Measurements from ENCODE around the gene HMBS.

The HMBS gene

GRCh38 chr11:119089319-119089718, 4.6 kb downstream of the HMBS start:
- Histone ChIP-seq H3K4me3 (ENCODE audit: insufficient read length, low read depth) (no peak overlapping the region), H3K9me3 (ENCODE audit: insufficient read depth, low read length) (no peaks in the 10 kb centered on the region), H3K4me1 (ENCODE audit: insufficient read depth, insufficient read length) (peaks cover 3% of the 10 kb centered on the region), H3K36me3 (ENCODE audit: insufficient read depth, insufficient read length, low read length) (peaks cover 62% of the 10 kb centered on the region), H3K9ac (ENCODE audit: insufficient read length, low read depth) (no peak overlapping the region), H3K27me3 (ENCODE audit: insufficient read depth, insufficient read length) (no peaks in the 10 kb centered on the region)
- TF ChIP-seq YY1 (IDR thresholded peaks at IDR 0.05; ENCODE audit: insufficient read depth, insufficient read length) (no peak), ZNF274 (IDR thresholded peaks at IDR 0.05; ENCODE audit: low read depth, low read length) (no peak), SUZ12 (IDR thresholded peaks at IDR 0.05; ENCODE audit: extremely low read depth, insufficient read depth, insufficient read length) (no peak)
- DNase-seq (ENCODE audit: low read depth, low spot score): no peak

- DNase-seq (ENCODE audit: low read depth, low spot score): no peak
- Histone ChIP-seq H3K4me1 (ENCODE audit: insufficient read depth, insufficient read length) (peaks cover 3% of the 10 kb centered on the region), H3K4me3 (ENCODE audit: insufficient read length, low read depth) (no peak overlapping the region), H3K27me3 (ENCODE audit: insufficient read depth, insufficient read length) (no peaks in the 10 kb centered on the region), H3K9ac (ENCODE audit: insufficient read length, low read depth) (no peak overlapping the region), H3K36me3 (ENCODE audit: insufficient read depth, insufficient read length, low read length) (peaks cover 66% of the 10 kb centered on the region), H3K9me3 (ENCODE audit: insufficient read depth, low read length) (peaks cover 3% of the 10 kb centered on the region; the same call in 1 of the 2 replicates)
- no peak for TF ChIP-seq ZNF274 (IDR thresholded peaks at IDR 0.05; ENCODE audit: low read depth, low read length)
- TF ChIP-seq YY1 (IDR thresholded peaks at IDR 0.05; ENCODE audit: insufficient read depth, insufficient read length): no peak
- no peak for TF ChIP-seq SUZ12 (IDR thresholded peaks at IDR 0.05; ENCODE audit: extremely low read depth, insufficient read depth, insufficient read length)
These were observed 6.5 kb downstream of the HMBS start for GRCh38 chr11:119091178-119091577.

DNA sequence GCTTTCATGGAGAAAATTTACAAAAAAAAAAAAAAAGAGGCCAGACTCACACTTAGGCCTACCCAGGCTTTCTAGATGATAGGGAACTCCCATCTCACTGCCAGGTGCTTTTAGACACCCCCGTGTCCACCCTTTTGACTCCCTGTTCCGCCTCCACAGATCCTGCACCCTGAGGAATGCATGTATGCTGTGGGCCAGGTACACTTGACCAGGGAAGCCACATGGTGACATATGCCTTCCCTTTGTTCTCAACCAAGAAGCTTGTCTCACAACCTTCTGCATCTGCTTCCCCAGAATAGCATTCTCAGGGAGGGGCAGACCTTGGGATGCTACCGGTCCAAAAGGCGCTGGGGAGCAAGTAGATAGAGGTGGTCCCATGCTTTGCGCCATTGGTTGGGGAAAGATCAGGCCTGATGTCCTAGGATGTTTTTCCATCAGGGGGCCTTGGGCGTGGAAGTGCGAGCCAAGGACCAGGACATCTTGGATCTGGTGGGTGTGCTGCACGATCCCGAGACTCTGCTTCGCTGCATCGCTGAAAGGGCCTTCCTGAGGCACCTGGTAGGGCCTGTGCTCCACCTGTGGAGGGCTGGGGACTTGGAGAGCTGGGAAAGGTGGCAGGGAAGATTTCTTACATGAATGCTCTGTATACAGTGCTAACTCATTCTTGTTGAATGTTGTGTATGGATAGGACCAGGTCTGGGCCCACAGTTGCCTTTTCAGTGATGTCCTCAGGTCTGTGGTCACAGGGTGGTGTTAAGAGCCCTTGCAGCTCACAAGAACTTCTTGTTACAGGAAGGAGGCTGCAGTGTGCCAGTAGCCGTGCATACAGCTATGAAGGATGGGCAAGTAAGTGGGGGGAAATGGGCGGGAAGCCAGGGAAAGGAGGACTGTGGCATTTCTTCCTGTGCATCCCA, 7.5 kb downstream of the HMBS start:
- Histone ChIP-seq H3K4me3 (ENCODE audit: insufficient read length, low read depth) (peak overlapping the region; percentile 95), H3K4me1 (ENCODE audit: insufficient read depth, insufficient read length) (peaks cover 3% of the 10 kb centered on the region), H3K9ac (ENCODE audit: insufficient read length, low read depth) (no peak overlapping the region), H3K27me3 (ENCODE audit: insufficient read depth, insufficient read length) (no peaks in the 10 kb centered on the region), H3K9me3 (ENCODE audit: insufficient read depth, low read length) (peaks cover 6% of the 10 kb centered on the region; the same call in 1 of the 2 replicates), H3K36me3 (ENCODE audit: insufficient read depth, insufficient read length, low read length) (peaks cover 76% of the 10 kb centered on the region)
- TF ChIP-seq SUZ12 (IDR thresholded peaks at IDR 0.05; ENCODE audit: extremely low read depth, insufficient read depth, insufficient read length) (no peak), YY1 (IDR thresholded peaks at IDR 0.05; ENCODE audit: insufficient read depth, insufficient read length) (no peak), ZNF274 (IDR thresholded peaks at IDR 0.05; ENCODE audit: low read depth, low read length) (no peak)
- no peak for DNase-seq (ENCODE audit: low read depth, low spot score)

DNA sequence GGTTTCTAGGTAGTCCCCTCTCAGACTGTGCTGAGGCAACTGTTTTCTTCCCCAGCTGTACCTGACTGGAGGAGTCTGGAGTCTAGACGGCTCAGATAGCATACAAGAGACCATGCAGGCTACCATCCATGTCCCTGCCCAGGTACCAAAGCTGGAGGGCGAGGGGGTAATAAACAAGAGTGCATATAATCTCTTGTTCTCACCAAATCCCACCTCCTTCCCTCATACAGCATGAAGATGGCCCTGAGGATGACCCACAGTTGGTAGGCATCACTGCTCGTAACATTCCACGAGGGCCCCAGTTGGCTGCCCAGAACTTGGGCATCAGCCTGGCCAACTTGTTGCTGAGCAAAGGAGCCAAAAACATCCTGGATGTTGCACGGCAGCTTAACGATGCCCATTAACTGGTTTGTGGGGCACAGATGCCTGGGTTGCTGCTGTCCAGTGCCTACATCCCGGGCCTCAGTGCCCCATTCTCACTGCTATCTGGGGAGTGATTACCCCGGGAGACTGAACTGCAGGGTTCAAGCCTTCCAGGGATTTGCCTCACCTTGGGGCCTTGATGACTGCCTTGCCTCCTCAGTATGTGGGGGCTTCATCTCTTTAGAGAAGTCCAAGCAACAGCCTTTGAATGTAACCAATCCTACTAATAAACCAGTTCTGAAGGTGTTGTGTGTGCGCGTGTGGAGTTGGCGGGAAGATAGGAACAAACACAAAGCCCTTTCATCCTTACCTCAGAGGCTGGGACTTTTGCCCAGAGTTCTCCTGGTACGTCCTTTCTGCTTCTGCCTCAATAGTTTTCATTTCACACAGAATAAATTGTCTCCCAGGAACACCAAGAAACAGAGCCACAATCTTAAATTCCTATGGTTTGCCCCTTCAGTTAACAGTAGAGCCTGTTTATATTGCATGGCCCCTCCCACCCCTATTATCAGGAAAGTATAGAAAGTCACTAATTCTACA, 8.5 kb downstream of the HMBS start:
- DNase-seq (ENCODE audit: low read depth, low spot score): no peak
- H3K4me3 ChIP-seq (ENCODE audit: insufficient read length, low read depth): peak overlapping the region; percentile 95
- H3K4me1 ChIP-seq (ENCODE audit: insufficient read depth, insufficient read length): peaks cover 3% of the 10 kb centered on the region
- peak overlapping the region; percentile 94 for H3K9ac ChIP-seq (ENCODE audit: insufficient read length, low read depth)
- H3K27me3 ChIP-seq (ENCODE audit: insufficient read depth, insufficient read length): no peaks in the 10 kb centered on the region
- peaks cover 78% of the 10 kb centered on the region for H3K36me3 ChIP-seq (ENCODE audit: insufficient read depth, insufficient read length, low read length)
- H3K9me3 ChIP-seq (ENCODE audit: insufficient read depth, low read length): peaks cover 6% of the 10 kb centered on the region; the same call in 1 of the 2 replicates
- TF ChIP-seq YY1 (IDR thresholded peaks at IDR 0.05; ENCODE audit: insufficient read depth, insufficient read length) (no peak), SUZ12 (IDR thresholded peaks at IDR 0.05; ENCODE audit: extremely low read depth, insufficient read depth, insufficient read length) (no peak), ZNF274 (IDR thresholded peaks at IDR 0.05; ENCODE audit: low read depth, low read length) (no peak)

GRCh38 chr11:119093942-119094815, 9.5 kb downstream of the HMBS start:
- DNase-seq (ENCODE audit: low read depth, low spot score): no peak
- H3K4me3 ChIP-seq (ENCODE audit: insufficient read length, low read depth): peak overlapping the region; percentile 95
- H3K27me3 ChIP-seq (ENCODE audit: insufficient read depth, insufficient read length): no peaks in the 10 kb centered on the region
- peaks cover 6% of the 10 kb centered on the region; the same call in 1 of the 2 replicates for H3K9me3 ChIP-seq (ENCODE audit: insufficient read depth, low read length)
- peaks cover 76% of the 10 kb centered on the region for H3K36me3 ChIP-seq (ENCODE audit: insufficient read depth, insufficient read length, low read length)
- TF ChIP-seq YY1 (IDR thresholded peaks at IDR 0.05; ENCODE audit: insufficient read depth, insufficient read length) (no peak), SUZ12 (IDR thresholded peaks at IDR 0.05; ENCODE audit: extremely low read depth, insufficient read depth, insufficient read length) (no peak), ZNF274 (IDR thresholded peaks at IDR 0.05; ENCODE audit: low read depth, low read length) (no peak)
- peak overlapping the region; percentile 94 for H3K9ac ChIP-seq (ENCODE audit: insufficient read length, low read depth)
- peaks cover 3% of the 10 kb centered on the region for H3K4me1 ChIP-seq (ENCODE audit: insufficient read depth, insufficient read length)

- TF ChIP-seq ZNF274 (IDR thresholded peaks at IDR 0.05; ENCODE audit: low read depth, low read length): no peak
- TF ChIP-seq SUZ12 (IDR thresholded peaks at IDR 0.05; ENCODE audit: extremely low read depth, insufficient read depth, insufficient read length): no peak
- H3K4me1 ChIP-seq (ENCODE audit: insufficient read depth, insufficient read length): peaks cover 3% of the 10 kb centered on the region
- peak; percentile 56 for DNase-seq (ENCODE audit: low read depth, low spot score)
These were observed 10.1 kb downstream of the HMBS start for GRCh38 chr11:119094816-119095065.

More at GRCh38 chr11:119094816-119095065, 10.1 kb downstream of the HMBS start:
- Histone ChIP-seq H3K9ac (ENCODE audit: insufficient read length, low read depth) (peak overlapping the region; percentile 94), H3K27me3 (ENCODE audit: insufficient read depth, insufficient read length) (no peaks in the 10 kb centered on the region), H3K4me3 (ENCODE audit: insufficient read length, low read depth) (peak overlapping the region; percentile 95), H3K36me3 (ENCODE audit: insufficient read depth, insufficient read length, low read length) (peaks cover 71% of the 10 kb centered on the region), H3K9me3 (ENCODE audit: insufficient read depth, low read length) (peaks cover 6% of the 10 kb centered on the region; the same call in 1 of the 2 replicates)
